Type B pancreatic cell (in vitro differentiated cells): ENCODE results near the gene TNFRSF11A. TPM values are rescaled to one million over a fixed set of nuclear protein-coding genes. Genes with fewer than 3 reads are reported as not detected.

ENCODE experiments used
- DNase-seq: peaks from one replicate; pipeline ENCODE4 v3.0.0; 2021; ENCODE audit warnings: mixed read lengths; ENCODE audit not compliant: unreplicated experiment; ENCODE audit errors: extremely low spot score
- H3K27ac Mint-ChIP-seq: 2 replicates; pipeline ENCODE4 v1.8.0; 2021; ENCODE audit warnings: mild to moderate bottlenecking, mixed read lengths
- H3K27me3 Mint-ChIP-seq: 2 replicates; pipeline ENCODE4 v1.8.0; 2021; ENCODE audit warnings: mixed read lengths
- H3K36me3 Mint-ChIP-seq: 2 replicates; pipeline ENCODE4 v1.8.0; 2021; ENCODE audit warnings: mixed read lengths
- H3K4me1 Mint-ChIP-seq: one replicate; pipeline ENCODE4 v1.8.0; 2021; ENCODE audit warnings: mixed read lengths; ENCODE audit not compliant: unreplicated experiment
- H3K4me3 Mint-ChIP-seq: 2 replicates; pipeline ENCODE4 v1.8.0; 2021; ENCODE audit warnings: mild to moderate bottlenecking, mixed read lengths
- H3K9me3 Mint-ChIP-seq: 2 replicates; pipeline ENCODE4 v1.8.0; 2021; ENCODE audit warnings: mixed read lengths
- CTCF ChIP-seq: fragments of 200-600 bp; sonication (generic); conservative IDR thresholded peaks from 2 replicates; pipeline ENCODE4 v1.5.0; 2021; ENCODE audit warnings: antibody characterized with exemption, mild to moderate bottlenecking
- total RNA-seq: library from RNA; stranded (reverse); gene quantifications from 2 replicates; pipeline ENCODE4 v1.2.1, GENCODE V29; 2021; ENCODE audit warnings: low replicate concordance

TNFRSF11A gene
- total RNA-seq, 1 donor from 2014 or later, result 3.5 TPM

- Mint-ChIP-seq H3K9me3 (no peaks in the 10 kb centered on the region), H3K36me3 (no peaks in the 10 kb centered on the region), H3K4me1 (peaks cover 5% of the 10 kb centered on the region), H3K27me3 (peaks cover 75% of the 10 kb centered on the region), H3K27ac (no peak overlapping the region), H3K4me3 (no peak overlapping the region)
- TF ChIP-seq CTCF, result no peak
- no peak for DNase-seq
Observed at GRCh38 chr18:62331581-62332356, 6.7 kb downstream of the TNFRSF11A start.

- Mint-ChIP-seq H3K4me1 (peaks cover 7% of the 10 kb centered on the region), H3K36me3 (no peaks in the 10 kb centered on the region), H3K27ac (no peak overlapping the region), H3K27me3 (peaks cover 71% of the 10 kb centered on the region), H3K4me3 (no peak overlapping the region), H3K9me3 (no peaks in the 10 kb centered on the region)
- TF ChIP-seq CTCF, result no peak
- DNase-seq, result no peak
Observed at GRCh38 chr18:62332431-62332830, 7.3 kb downstream of the TNFRSF11A start.

DNA sequence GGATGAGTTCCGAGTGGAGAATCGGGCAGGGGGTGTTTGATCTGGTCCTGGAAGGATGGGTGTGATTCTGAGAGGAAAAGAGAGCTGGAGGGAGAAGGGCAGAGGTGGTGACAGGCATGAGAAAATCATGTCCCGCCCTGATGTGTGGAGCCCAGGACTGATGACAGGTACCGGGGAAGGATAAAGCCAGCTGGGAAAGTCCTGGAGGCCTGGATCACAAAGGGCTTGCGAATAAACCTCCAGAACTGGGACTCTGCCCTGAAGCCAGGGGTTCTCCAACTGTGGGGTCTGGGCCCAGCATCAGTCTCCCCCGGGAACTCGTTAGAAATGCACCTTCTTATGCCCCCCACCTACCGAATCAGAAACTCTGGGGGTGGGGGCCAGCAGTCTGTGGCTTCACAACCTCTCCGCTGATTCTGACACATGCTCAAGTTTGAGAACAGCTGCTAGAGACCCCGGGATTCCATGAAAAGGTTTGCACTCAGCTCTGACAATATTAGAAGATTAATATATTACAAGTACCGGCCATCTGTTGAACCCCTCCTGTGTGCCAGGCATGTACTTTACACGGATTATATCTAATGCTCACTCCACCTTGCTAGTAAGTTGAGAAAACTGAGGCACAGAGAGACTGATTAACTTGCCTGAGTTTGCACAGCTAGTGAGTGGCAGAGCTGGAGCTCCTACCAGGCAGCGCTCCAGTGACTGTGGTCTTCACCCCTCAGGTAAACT is 8.0 kb downstream of the TNFRSF11A start:
- no peak overlapping the region for H3K4me3 Mint-ChIP-seq
- H3K4me1 Mint-ChIP-seq, result peaks cover 8% of the 10 kb centered on the region
- no peak for DNase-seq
- H3K9me3 Mint-ChIP-seq, result no peaks in the 10 kb centered on the region
- H3K27ac Mint-ChIP-seq, result no peak overlapping the region
- no peak for TF ChIP-seq CTCF
- no peaks in the 10 kb centered on the region for H3K36me3 Mint-ChIP-seq
- peaks cover 71% of the 10 kb centered on the region for H3K27me3 Mint-ChIP-seq

GRCh38 chr18:62334120-62334519 is 9.0 kb downstream of the TNFRSF11A start:
- no peak for DNase-seq
- Mint-ChIP-seq H3K4me1 (peaks cover 12% of the 10 kb centered on the region), H3K27ac (no peak overlapping the region), H3K27me3 (peaks cover 72% of the 10 kb centered on the region), H3K4me3 (no peak overlapping the region), H3K9me3 (no peaks in the 10 kb centered on the region), H3K36me3 (no peaks in the 10 kb centered on the region)
- TF ChIP-seq CTCF, result no peak

GRCh38 chr18:62335494-62335893 is 10.4 kb downstream of the TNFRSF11A start:
- DNase-seq, result no peak
- no peak overlapping the region for H3K27ac Mint-ChIP-seq

More at GRCh38 chr18:62335494-62335893, 10.4 kb downstream of the TNFRSF11A start:
- H3K27me3 Mint-ChIP-seq, result peaks cover 67% of the 10 kb centered on the region
- H3K9me3 Mint-ChIP-seq, result no peaks in the 10 kb centered on the region
- TF ChIP-seq CTCF, result no peak
- peaks cover 12% of the 10 kb centered on the region for H3K4me1 Mint-ChIP-seq
- H3K36me3 Mint-ChIP-seq, result no peaks in the 10 kb centered on the region
- no peak overlapping the region for H3K4me3 Mint-ChIP-seq
